HG03103 (cell line): Measurements from ENCODE around the gene NAALADL2.

ENCODE experiments used
- ATAC-seq: cut with Tn5 transposase; IDR thresholded peaks from one replicate; pipeline ENCODE4 v1.9.1; 2021; ENCODE audit warnings: low read depth; ENCODE audit not compliant: unreplicated experiment

The NAALADL2 gene

DNA sequence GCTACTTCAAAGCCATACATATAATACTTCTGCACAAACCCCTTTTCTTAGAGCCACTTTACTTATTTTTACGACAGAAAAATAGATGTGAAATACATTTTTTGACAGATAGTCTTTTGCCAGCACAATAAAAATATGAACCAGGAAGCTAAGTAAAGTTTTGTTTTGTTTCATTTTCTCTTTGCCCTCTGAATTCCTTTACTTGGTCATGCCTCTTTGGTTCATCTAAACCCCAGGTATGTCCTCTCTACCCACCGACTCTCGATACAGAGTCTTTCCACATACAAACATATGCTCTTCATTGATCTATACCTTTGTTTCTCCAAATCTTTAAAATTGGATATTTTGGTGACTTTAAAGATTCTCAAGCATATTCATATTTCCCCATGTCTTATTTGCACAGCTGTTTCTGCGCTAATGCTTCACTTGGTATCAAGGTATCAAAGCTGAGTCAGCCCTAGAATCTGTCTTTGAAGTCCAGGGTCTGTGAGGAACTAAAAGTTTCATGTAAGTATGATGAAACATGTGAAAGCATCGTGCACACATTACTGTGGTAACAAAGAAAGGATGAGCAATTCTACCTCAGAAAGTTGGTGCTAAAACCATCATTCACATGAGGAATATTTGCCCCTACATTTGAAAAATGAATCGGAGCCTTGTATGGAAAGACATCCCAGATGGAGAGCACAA is 845.4 kb downstream of the NAALADL2 start:
- no peak for ATAC-seq

DNA sequence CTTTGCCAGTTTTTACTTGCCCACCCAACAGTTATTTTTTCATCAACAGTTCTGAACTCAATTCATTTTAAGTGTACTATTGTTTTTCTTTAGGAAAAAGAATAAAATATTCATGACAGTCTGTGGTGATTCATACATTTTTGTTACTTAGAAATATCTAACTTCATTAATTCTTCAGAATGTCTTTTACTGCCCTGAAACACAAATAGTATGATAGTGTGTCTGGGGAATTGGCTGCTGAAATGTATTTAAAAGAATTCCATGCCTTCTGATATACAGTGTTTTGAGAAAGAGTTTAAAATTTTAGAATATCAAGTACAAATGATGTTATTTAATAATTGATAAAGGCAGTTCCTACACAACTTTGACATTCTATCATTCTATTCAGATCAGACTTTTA is 854.1 kb downstream of the NAALADL2 start:
- no peak for ATAC-seq

DNA sequence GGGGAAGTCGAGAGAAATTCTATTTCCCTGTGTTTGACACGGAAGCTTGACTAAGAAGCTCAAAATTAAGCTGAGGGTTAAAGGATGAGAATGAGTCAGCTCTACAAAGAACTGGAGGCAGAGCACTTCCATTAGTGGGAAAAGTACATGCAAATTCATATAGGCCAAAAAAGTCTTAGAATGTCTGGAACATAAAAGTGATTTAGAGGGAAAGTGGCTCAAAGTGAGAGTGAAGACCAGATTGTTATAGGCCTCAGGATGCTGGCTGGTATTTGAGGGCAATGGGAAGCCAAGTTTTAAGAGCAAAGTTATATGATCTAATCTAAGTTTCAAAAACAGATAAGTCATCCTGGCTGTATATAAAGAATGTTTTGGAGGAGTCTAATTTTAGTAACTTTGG is 857.3 kb downstream of the NAALADL2 start:
- no peak for ATAC-seq

DNA sequence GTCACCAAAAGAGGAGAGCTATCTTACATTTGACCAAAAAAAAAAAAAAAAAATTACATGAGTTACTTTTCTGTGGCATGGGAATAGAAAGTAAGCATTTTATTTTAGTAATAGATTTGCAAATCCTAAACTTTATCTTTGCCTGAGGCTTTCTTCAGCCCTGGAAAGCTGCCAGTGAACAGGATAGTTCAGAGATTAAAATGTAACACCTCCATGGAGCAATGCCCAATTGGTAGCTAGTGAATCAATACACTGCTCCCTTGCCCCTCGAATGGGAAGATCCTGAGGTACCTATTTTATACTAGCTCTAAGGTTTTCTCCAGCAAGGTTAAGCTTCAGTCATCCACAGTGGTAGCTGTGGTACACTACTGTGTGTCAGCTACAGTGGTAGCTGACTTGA is 867.1 kb downstream of the NAALADL2 start:
- no peak for ATAC-seq

DNA sequence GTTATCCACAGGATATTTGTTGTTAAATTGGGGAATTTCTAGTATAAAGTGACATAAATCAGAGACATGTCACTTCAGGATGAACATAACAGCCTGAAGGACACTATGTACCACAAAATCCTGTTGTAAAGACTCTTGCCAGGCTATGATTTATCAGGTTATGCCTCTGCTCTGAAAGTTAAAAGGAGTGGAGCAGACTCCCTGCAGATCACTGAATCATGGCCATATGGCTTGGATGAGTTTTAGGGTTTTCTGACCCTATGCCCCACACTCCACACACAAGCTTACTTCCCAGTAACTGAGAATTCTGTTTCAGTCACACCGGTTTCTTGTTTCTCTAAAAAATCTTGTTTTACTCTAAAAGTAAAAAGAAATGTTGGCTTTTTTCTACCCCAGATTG is 869.4 kb downstream of the NAALADL2 start:
- ATAC-seq, result no peak

DNA sequence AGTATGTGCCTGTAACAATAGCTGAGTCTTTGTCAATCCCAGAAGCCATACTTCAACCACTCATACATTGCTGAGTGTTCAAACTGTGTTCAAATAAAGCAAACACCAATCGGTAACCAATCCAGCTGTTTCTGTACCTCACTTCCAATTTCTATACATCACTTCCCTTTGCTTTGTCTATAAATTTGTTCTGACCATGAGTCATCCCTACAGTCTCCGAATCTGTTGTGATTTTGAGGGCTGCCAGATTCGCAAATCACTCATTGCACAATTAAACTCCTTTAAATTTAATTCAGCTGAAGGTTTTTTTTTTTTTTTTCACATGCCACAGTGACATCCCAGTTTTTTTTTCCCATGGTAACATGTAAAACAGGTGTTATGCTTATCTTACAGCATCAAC is 870.3 kb downstream of the NAALADL2 start:
- no peak for ATAC-seq

DNA sequence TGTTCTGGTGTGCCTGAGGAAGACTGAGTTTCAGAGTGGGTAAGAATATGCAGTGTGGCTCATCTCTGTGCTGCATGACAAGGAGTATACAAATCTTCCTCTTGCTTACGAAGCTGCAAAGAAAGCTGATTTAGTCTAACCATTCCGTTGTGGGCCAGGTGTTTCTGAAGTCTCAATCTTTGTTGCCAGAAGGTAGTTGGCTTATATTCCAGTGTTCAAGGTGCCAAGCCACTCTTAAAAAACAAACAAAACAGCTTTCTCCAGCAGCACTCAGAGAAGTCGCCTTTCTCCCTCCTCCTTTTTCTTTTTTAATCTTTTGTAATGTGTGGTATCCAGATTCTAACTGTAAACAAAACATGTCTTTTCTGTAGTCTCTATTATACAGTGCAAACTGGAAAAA is 872.4 kb downstream of the NAALADL2 start:
- ATAC-seq, result no peak

DNA sequence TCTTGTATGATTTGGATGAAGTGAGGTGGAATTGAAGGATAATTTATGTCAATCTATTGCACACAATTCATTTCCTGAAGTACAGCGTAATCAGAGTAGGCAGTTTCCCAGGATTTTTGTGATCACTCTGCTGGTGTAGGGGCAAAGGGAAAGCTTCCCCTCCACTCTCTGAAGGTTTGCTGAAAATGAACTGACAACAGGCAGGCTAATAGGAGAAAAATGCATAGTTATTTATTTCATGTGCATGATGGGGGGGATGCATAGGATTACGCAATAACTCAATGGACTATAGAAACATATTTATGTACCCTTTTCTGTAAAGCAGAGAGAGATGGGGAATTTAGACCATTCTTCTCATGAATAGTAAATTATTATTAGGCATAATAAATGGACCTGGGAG is 872.9 kb downstream of the NAALADL2 start:
- ATAC-seq, result no peak

DNA sequence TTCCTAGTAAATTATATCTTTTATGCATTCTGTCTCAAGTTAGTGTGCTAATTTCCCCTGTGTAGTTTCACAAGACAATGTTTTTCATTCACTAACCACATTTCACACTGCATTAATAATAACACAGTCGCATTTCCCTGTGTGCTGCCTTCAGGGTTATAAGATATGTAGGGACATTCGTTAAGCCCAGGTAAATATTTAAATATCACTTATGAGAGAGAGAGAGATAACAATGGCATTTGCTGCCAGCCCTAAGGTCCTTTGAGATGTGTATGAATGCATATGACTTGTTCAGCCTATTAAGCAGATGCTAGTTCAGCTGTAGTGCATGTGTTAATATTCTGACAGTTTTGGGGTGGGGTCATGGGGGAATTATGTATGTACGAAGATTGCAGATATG is 876.7 kb downstream of the NAALADL2 start:
- ATAC-seq, result no peak

DNA sequence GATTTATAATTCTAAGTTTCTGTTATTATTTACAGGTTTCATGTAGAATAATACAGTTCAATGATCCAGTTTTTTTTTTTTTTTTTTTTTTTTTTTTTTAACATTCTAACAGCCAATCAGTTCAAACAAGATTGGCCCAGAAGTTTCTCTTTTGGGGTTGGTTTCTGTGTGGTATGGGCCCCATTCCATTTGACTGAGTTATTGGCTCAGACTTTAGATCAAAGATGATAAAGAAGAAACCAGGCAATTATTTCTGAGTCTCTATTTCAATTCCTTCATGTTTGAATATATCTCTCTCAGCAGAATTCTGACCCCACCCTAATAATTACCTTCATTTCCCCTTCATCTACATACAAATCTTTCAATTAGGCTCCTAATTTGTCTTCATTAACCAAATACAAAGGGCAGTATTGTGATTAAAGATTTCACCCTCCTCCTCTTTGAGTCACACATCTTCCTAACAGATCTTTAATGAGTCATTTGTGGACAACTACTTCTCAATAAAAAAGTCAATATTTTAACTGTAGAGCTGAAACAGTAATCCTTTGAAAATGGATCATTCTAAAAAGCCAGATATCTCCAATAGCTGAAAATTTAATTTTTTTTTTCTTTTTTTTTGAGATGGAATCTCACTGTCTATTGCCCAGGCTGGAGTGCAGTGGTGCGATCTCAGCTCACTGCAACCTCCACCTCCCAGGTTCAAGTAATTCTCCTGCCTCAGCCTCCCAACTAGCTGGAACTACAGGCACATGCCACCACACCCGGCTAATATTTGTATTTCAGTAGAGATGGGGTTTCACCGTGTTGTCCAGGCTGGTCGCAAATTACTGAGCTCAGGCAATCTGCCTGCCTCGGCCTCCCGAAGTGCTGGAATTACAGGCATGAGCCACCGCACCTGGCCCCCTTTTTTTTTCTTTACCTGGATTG is 878.8 kb downstream of the NAALADL2 start:
- no peak for ATAC-seq

DNA sequence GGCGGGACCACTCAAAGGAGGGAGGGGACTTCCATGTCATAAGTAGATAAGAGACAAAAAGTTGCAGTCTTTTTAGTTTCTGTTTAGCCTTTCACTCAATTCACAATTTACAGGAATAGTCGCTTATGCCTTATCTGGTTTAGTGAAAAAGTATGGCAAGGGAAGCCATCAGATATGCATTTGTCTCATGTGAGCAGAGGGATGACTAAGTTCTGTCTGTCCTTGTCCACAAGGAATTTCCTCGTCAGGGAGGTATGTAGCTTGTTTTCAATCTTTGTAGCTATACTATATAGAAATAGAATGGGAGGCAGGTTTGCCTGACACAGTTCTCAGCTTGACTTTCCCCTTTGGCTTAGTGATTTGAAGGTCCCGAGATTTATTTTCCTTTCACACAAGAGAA is 882.8 kb downstream of the NAALADL2 start:
- no peak for ATAC-seq

DNA sequence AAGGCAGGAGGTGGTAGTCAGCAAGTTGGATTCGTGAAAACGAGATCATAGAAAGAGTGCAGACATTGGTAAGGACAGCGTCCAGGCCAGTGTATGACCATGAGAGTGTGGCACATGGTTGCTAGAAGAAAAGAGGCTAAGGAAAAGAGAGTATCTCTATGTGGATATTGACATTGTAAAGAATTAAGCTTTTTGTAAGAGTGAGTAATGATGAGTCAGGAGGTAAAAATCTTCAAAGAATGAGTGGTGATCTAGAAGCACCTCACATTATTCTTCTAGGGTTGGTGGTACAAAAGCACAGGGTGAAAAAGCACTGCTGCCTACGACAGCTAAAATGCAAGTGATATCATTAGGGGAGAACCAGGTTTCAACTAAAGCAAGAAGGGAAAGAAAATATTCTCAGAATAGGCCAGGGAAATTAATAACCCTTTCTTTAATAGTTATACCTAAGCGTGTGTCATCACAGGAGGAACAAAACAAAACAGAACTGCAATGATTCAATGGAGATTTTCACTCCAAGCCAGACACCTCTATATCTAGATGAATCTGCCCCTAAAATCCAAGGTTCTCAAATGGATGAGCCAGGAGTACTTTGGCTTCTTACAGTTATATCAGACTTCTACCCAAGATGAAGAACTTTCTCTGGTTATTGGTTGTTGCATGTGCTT is 884.7 kb downstream of the NAALADL2 start:
- ATAC-seq, result no peak

DNA sequence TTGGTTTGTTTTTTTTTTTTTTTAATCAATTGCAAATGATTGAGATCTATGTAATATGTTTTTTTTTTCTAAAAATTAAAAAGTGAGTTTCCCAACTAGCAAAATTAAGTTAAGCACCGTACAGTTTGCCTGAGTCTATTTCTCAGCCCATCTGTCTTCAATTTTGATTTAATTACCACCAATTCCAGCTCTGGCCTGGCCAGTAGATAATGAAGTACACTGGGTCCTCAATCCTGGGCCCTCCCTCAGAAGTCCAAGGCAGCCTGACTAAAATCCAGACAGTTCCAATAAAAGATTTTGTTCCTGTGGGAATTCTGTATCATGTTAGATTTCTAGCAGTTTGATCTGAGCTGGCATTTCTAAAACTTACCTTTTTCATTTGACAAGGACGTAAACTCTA is 887.2 kb downstream of the NAALADL2 start:
- ATAC-seq, result no peak

DNA sequence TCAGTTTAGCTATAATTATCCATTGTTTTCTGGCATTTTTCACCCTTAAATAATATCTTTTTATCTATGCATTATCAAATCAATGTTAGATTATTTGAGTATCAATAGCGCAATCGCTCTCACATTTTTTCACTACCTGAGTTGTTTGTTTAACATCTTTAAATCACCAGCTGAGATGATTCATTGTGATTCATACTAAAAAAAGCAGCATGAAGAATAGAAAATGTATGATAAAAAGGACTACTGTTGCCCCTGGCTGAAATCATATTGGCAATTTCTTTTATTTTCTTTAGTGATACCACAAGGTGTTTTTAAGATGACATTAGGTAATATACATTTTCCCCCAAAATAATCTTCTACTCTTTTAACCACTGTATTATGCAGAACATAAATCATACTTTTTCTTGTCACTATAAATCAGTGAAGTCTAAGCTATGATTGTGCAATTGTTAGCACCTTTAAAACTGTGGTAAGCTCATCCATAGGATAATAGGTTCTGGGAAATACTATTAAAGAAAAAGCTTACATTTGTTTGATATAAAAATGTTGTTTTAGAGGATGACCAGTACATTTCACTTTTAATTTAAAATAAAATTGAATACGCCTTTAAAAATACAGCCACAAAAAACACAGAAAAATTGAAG is 889.1 kb downstream of the NAALADL2 start:
- no peak for ATAC-seq

DNA sequence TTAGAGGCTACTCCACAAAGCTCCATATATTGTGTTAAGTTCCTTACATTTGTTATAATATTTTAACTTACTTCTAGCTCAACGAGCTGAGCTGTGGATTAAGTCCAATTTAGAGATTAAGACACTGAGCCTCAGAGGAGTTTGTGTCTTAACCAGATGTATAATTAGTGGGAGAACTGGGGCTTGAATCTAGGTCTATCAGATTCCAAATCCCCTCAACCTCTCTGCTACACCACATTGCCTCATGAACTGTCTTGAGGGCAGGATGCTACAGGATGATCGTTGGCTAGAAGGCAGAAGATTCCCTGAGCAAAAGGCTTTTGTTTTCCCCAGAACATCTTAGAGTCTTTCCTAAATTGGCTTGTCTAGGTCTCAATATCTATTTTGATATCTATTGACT is 890.8 kb downstream of the NAALADL2 start:
- no peak for ATAC-seq

DNA sequence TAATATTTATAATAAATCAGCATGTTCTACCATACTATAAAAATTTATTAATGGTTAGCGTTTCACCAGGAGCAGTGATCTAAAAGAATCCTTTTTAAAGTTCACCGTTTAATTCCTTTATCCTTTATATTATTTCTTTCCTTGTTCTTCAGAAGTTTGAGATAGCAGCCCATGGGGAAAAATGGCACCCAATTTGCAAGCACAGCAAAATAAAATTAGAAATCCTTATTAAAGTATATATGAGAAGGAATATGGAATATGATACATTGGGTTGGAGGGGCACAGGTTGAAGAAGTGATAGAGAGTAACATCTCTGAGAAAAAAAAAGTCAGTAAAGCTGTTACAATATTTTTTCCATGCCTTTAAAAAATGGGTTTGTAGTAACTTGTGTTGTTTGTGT is 892.0 kb downstream of the NAALADL2 start:
- no peak for ATAC-seq

DNA sequence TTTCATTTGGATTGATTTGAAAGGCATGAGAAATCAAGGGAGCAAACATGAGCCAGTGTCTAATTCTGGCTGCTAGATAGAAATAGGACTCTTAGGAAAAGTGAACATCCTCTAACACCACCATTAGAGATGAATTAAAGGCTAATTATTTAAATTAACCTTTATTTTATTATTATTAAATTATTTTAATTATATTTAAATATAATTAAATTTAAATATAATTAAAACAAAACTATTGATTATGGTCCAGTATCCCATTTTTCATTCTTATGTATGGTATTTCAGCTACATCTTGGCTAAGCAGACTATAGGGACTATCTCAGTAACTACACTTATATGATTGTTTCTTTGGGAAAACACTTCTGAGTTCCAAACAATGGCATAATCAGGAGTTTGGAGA is 904.8 kb downstream of the NAALADL2 start:
- no peak for ATAC-seq

DNA sequence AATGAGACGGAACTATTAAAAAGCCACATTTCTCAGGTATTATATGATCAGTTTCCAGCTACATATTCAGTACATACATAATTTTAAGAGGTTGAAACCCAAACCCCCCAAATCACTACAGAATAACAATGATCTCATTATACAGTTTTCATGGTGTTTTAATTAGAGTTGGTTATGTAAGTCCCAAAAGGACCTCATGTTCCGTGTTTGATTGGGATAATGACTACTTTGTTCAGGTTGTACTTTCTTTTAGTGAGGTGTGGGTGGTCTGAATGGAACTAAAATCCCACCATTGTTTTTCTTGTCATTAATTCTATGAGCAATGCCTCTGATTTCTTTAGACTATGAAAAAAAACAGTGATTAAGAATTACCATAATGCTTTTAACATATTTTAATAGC is 905.6 kb downstream of the NAALADL2 start:
- ATAC-seq, result no peak

DNA sequence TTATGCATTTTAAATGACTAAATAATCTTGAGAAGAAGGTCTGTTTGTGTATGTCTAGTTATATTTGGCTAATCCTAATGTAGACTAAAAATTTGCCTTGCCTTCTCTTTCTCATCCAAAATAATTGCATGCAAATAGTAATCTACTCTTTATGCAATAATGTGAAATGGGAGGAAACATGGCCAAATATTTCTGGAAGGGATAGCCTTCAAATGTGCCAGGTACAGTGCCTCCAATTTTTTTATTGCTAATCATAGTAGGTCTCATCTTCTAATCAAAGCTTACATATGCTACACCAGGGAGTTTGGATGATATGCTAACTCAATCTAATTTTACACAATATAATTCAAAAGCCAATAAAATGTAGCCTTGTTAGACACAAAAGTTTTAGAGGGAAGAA is 911.3 kb downstream of the NAALADL2 start:
- ATAC-seq, result no peak

DNA sequence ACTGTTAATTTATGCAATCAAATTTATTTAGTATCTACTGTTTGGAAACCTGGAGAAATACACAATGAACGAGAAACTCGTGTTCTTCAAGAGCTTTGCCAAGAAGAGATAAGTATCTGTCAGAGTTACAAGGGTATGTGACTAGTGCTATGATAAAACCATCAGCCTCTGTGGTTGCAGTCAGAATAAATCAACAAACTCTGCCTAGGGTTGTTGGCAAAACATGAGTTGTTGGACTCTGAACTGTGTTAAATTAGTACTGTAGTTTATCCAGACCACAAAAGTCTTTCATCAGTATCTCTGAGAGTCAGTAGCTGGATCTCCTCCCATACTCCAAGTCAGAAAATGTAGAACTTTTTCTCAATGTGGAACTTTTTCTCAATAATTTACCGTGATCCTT is 918.4 kb downstream of the NAALADL2 start:
- ATAC-seq, result no peak

DNA sequence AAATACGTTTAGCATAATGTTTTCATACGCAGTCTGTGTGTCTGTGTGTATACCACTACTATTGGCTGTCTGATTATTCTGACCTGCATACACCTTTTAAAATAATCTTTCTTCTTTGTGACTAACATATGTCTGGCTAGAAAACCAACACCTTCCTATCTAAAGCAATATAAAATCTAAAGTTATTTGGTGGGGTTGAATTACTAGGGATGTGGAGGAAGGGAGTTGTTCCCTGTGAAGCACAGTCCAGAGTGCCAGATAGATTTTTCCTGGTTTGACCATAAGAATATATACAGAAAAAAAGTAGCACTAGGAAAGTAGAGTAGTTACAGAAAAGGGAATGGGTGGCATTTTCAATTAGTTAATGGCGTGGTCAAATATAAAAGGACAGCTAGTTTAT is 918.8 kb downstream of the NAALADL2 start:
- no peak for ATAC-seq
